Measurements from ENCODE around the gene TUBG2.

- TF ChIP-seq, protein P1, sequence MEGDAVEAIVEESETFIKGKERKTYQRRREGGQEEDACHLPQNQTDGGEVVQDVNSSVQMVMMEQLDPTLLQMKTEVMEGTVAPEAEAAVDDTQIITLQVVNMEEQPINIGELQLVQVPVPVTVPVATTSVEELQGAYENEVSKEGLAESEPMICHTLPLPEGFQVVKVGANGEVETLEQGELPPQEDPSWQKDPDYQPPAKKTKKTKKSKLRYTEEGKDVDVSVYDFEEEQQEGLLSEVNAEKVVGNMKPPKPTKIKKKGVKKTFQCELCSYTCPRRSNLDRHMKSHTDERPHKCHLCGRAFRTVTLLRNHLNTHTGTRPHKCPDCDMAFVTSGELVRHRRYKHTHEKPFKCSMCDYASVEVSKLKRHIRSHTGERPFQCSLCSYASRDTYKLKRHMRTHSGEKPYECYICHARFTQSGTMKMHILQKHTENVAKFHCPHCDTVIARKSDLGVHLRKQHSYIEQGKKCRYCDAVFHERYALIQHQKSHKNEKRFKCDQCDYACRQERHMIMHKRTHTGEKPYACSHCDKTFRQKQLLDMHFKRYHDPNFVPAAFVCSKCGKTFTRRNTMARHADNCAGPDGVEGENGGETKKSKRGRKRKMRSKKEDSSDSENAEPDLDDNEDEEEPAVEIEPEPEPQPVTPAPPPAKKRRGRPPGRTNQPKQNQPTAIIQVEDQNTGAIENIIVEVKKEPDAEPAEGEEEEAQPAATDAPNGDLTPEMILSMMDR (IDR thresholded peaks at IDR 0.05): no peak
- no peak for TF ChIP-seq POLR2A (IDR thresholded peaks at IDR 0.05)
Measured at GRCh38 chr17:42681976-42682721, 23.1 kb downstream of the TUBG2 start, which contains the start of gene CNTNAP1.

Measured in adrenal gland (tissue), 5 donors.